ENCODE measurements around the gene G6PC1. TPM values are rescaled to one million over a fixed set of nuclear protein-coding genes. Genes with fewer than 3 reads are reported as not detected.

Gene G6PC1
- total and polyA plus RNA-seq, 2 of the 13 experiments (the other 11 are each of a cell fraction or from before 2014, with no cell fraction given), result 1.7 to 37.9 TPM

GRCh38 chr17:42898147-42898811, 2.3 kb upstream of the G6PC1 start (continued):
- no peak for TF ChIP-seq ZFP91 (CRISPR knock-in tag; IDR thresholded peaks at IDR 0.05; ENCODE audit: borderline replicate concordance)
- no peak for TF ChIP-seq HNRNPL (IDR thresholded peaks at IDR 0.05; ENCODE audit: low read depth, low read length)
- no peak for TF ChIP-seq EEA1 (CRISPR knock-in tag; IDR thresholded peaks at IDR 0.05; ENCODE audit: borderline replicate concordance)
- no peak for TF ChIP-seq NR1H2 (CRISPR knock-in tag; IDR thresholded peaks at IDR 0.05; ENCODE audit: borderline replicate concordance, low read depth)
- TF ChIP-seq FOXJ3 (CRISPR knock-in tag; IDR thresholded peaks at IDR 0.05; ENCODE audit: borderline replicate concordance), result no peak
- TF ChIP-seq ZNF724P (CRISPR knock-in tag; IDR thresholded peaks at IDR 0.05; ENCODE audit: borderline replicate concordance), result 0 out of 2 replicates have a peak, but pooled peaks have one; percentile 74
- no peak for TF ChIP-seq ZNF773 (CRISPR knock-in tag; IDR thresholded peaks at IDR 0.05; ENCODE audit: borderline replicate concordance)
- no peak for TF ChIP-seq ZNF446 (CRISPR knock-in tag; IDR thresholded peaks at IDR 0.05)
- no peak for TF ChIP-seq ZNF841 (CRISPR knock-in tag; IDR thresholded peaks at IDR 0.05; ENCODE audit: borderline replicate concordance)
- TF ChIP-seq MXI1 (IDR thresholded peaks at IDR 0.05; ENCODE audit: borderline replicate concordance, low read depth, low read length), result no peak
- no peak for TF ChIP-seq PHF21A (CRISPR knock-in tag; IDR thresholded peaks at IDR 0.05)
- TF ChIP-seq ARID5B (CRISPR knock-in tag; IDR thresholded peaks at IDR 0.05), result peak; percentile 33; the same call in 1 of the 2 replicates
- TF ChIP-seq RXRA (CRISPR knock-in tag; IDR thresholded peaks at IDR 0.05), result peak; percentile 75
- no peak for TF ChIP-seq ZNF556 (CRISPR knock-in tag; IDR thresholded peaks at IDR 0.05; ENCODE audit: borderline replicate concordance)
- peak; percentile 27; the same call in 1 of the 2 replicates for TF ChIP-seq SAP130 (CRISPR knock-in tag; IDR thresholded peaks at IDR 0.05; ENCODE audit: low read depth)
- TF ChIP-seq ZNF784 (CRISPR knock-in tag; IDR thresholded peaks at IDR 0.05; ENCODE audit: borderline replicate concordance), result no peak
- TF ChIP-seq DDIT3 (CRISPR knock-in tag; IDR thresholded peaks at IDR 0.05), result no peak
- no peak for TF ChIP-seq ARNTL (CRISPR knock-in tag; IDR thresholded peaks at IDR 0.05)
- TF ChIP-seq SMYD3 (CRISPR knock-in tag; IDR thresholded peaks at IDR 0.05), result no peak
- peak; percentile 50; the same call in 1 of the 2 replicates for TF ChIP-seq PITX1 (CRISPR knock-in tag; IDR thresholded peaks at IDR 0.05)
- no peak for TF ChIP-seq SMAD9 (CRISPR knock-in tag; IDR thresholded peaks at IDR 0.05)
- no peak for TF ChIP-seq ZBTB14 (CRISPR knock-in tag; IDR thresholded peaks at IDR 0.05)
- TF ChIP-seq ZNF282 (IDR thresholded peaks at IDR 0.05; ENCODE audit: partially characterized antibody), result no peak

Data from HepG2 (cell line).